Endothelial cell of umbilical vein (primary cell): ENCODE data around the gene SORCS3.

ENCODE experiments used
- EZH2 ChIP-seq: IDR thresholded peaks from 2 replicates; pipeline ENCODE4 v1.6.1; 2012; ENCODE audit warnings: borderline replicate concordance, low read depth, mild to moderate bottlenecking, moderate library complexity, low read length, inconsistent platforms; ENCODE audit not compliant: severe bottlenecking
- FOS ChIP-seq: IDR thresholded peaks from 2 replicates; pipeline ENCODE4 v1.6.1; 2011; ENCODE audit warnings: mild to moderate bottlenecking, low read length, moderate library complexity, borderline replicate concordance; ENCODE audit not compliant: insufficient read depth
- MYC ChIP-seq: IDR thresholded peaks from one replicate; pipeline ENCODE4 v1.6.1; 2011; ENCODE audit warnings: mild to moderate bottlenecking, low read depth, low read length
- POLR2A ChIP-seq: IDR thresholded peaks from 2 replicates; pipeline ENCODE4 v1.6.1; 2012; ENCODE audit warnings: low read depth, mild to moderate bottlenecking, control low read depth, low read length
- POLR2AphosphoS5 ChIP-seq: IDR thresholded peaks from 2 replicates; pipeline ENCODE4 v1.6.1; 2012; ENCODE audit warnings: low read depth, mild to moderate bottlenecking, control low read depth, low read length, moderate library complexity; ENCODE audit not compliant: insufficient read depth
- TF ChIP-seq, protein P1 (sequence below), 2 donors: IDR thresholded peaks; 1 replicate in 1 of 2; 2 replicates in 1 of 2; pipeline ENCODE4 v1.5.1; 2011; ENCODE audit warnings: low read length in 2 of 2, mild to moderate bottlenecking in 2 of 2, moderate library complexity in 2 of 2, control low read depth in 1 of 2, inconsistent platforms in 1 of 2, low read depth in 1 of 2; ENCODE audit not compliant: insufficient read depth in 1 of 2; ENCODE audit errors: extremely low read depth in 1 of 2
- TF ChIP-seq, protein P2 (sequence below): IDR thresholded peaks from 2 replicates; pipeline ENCODE4 v1.6.1; 2011; ENCODE audit not compliant: insufficient read depth, insufficient read length

GRCh38 chr10:105062951-105063350, 421.9 kb downstream of the SORCS3 start:
- TF ChIP-seq, protein P1, sequence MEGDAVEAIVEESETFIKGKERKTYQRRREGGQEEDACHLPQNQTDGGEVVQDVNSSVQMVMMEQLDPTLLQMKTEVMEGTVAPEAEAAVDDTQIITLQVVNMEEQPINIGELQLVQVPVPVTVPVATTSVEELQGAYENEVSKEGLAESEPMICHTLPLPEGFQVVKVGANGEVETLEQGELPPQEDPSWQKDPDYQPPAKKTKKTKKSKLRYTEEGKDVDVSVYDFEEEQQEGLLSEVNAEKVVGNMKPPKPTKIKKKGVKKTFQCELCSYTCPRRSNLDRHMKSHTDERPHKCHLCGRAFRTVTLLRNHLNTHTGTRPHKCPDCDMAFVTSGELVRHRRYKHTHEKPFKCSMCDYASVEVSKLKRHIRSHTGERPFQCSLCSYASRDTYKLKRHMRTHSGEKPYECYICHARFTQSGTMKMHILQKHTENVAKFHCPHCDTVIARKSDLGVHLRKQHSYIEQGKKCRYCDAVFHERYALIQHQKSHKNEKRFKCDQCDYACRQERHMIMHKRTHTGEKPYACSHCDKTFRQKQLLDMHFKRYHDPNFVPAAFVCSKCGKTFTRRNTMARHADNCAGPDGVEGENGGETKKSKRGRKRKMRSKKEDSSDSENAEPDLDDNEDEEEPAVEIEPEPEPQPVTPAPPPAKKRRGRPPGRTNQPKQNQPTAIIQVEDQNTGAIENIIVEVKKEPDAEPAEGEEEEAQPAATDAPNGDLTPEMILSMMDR (IDR thresholded peaks at IDR 0.05; ENCODE audit: extremely low read depth in 1 of 2, insufficient read depth in 1 of 2, low read depth in 1 of 2, low read length in 2 of 2): no peak
- TF ChIP-seq MYC (no peak), POLR2A (no peak), POLR2AphosphoS5 (no peak), FOS (no peak), EZH2 (no peak)
- TF ChIP-seq, protein P2, sequence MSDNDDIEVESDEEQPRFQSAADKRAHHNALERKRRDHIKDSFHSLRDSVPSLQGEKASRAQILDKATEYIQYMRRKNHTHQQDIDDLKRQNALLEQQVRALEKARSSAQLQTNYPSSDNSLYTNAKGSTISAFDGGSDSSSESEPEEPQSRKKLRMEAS: no peak
